ENCODE data around the gene PIK3IP1.
"Not testable (repeated sequence)": the region's sequence is repeated elsewhere in the genome, so short reads cannot be mapped to it uniquely, and the experiment has no call there.

GRCh38 chr22:31236044-31236443 lies 56.2 kb downstream of the PIK3IP1 start:
- TF ChIP-seq, protein P1, sequence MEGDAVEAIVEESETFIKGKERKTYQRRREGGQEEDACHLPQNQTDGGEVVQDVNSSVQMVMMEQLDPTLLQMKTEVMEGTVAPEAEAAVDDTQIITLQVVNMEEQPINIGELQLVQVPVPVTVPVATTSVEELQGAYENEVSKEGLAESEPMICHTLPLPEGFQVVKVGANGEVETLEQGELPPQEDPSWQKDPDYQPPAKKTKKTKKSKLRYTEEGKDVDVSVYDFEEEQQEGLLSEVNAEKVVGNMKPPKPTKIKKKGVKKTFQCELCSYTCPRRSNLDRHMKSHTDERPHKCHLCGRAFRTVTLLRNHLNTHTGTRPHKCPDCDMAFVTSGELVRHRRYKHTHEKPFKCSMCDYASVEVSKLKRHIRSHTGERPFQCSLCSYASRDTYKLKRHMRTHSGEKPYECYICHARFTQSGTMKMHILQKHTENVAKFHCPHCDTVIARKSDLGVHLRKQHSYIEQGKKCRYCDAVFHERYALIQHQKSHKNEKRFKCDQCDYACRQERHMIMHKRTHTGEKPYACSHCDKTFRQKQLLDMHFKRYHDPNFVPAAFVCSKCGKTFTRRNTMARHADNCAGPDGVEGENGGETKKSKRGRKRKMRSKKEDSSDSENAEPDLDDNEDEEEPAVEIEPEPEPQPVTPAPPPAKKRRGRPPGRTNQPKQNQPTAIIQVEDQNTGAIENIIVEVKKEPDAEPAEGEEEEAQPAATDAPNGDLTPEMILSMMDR (IDR thresholded peaks at IDR 0.05; ENCODE audit: insufficient read depth, low read length, poor library complexity, severe bottlenecking): not testable (repeated sequence)
- not testable (repeated sequence) for TF ChIP-seq EZH2phosphoT487 (conservative IDR thresholded peaks at IDR 0.05; ENCODE audit: low read length)

All from SU-DHL-6 (cell line).